ENCODE data around the gene CDC14B. TPM values are rescaled to one million over a fixed set of nuclear protein-coding genes. Genes with fewer than 3 reads are reported as not detected.

Gene CDC14B
- total and polyA plus RNA-seq, 4 donors = 8.8 to 33.3 (median 11.3) TPM

DNA sequence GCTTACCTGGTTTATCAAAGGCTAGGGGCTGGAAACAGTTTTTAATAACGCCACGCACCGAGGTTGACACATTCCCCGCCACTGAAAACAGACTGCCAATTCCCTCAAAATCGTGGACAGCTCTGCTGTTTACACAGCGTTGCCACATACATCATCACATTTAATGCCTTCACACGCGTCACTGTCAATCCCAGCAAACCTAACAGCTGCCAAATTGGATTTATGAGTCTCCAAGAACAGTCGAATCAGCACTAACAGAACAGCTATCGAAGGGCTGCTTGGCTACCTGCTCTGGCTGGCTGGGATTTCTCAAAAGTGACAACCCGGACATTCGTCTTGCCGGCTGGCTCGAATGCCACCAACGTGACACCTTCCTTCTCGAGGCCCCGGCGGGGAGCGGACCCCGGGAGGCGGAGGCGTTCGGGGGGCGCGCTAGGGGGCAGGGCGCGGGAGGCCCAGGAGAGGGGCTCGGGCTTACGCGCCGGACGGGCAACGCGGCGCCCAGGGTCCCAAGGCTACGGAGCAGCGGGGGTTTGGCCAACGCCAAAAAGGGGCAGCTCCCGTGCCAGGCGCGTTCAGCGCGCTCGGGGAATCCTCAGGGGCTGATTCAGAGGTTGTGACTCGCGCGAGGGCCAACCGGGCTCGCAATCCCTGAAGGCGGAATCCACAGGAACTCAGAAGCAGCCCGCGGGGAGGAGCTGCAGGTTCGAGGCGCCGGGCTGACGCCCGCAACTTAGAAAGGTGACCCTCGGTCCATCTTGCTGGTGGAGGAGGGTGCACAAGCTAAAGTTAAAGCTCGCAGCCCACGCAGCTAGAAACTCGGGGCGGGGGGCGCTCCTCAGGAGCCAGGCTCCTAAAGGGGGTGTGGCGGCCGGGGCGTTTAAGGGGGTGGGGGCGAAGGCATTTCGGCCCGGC is 1.2 kb downstream of the CDC14B start:
- Histone ChIP-seq H3K4me1 (ENCODE audit: control insufficient read depth in 4 of 4, insufficient read depth in 4 of 4, low read length in 3 of 4) (peaks cover 0 to 3% (median 1%) of the 10 kb centered on the region in 4 donors), H3K9ac (ENCODE audit: low read depth in 1 of 2, low read length in 2 of 2) (peak overlapping the region; percentile 74 to 91), H3K36me3 (ENCODE audit: control insufficient read depth in 4 of 4, insufficient read depth in 3 of 4, low read depth in 1 of 4, low read length in 3 of 4) (no peaks in the 10 kb centered on the region), H3K4me3 (ENCODE audit: low read depth in 1 of 3, low read length in 3 of 3) (peak overlapping the region; percentile 77 to 94 (median 86)), H3K27me3 (ENCODE audit: control insufficient read depth in 4 of 4, insufficient read depth in 4 of 4, low read length in 3 of 4) (no peaks in the 10 kb centered on the region), H3K27ac (ENCODE audit: low read depth in 1 of 2, low read length in 2 of 2) (peak overlapping the region; percentile 99), H3K9me3 (ENCODE audit: control insufficient read depth in 4 of 4, low read length in 3 of 4) (no peaks in the 10 kb centered on the region)
- TF ChIP-seq FOXA2 (IDR thresholded peaks at IDR 0.05) = peak; percentile 98
- no peak for TF ChIP-seq GABPA (IDR thresholded peaks at IDR 0.05 in 1 of 2, conservative IDR thresholded peaks at IDR 0.05 in 1 of 2)
- TF ChIP-seq SP1 (IDR thresholded peaks at IDR 0.05) = peak; percentile 47
- TF ChIP-seq EGR1 (IDR thresholded peaks at IDR 0.05; ENCODE audit: low read depth in 2 of 2) = no peak
- TF ChIP-seq RAD21 (IDR thresholded peaks at IDR 0.05) = peak; percentile 32 to 43
- TF ChIP-seq, protein P1, sequence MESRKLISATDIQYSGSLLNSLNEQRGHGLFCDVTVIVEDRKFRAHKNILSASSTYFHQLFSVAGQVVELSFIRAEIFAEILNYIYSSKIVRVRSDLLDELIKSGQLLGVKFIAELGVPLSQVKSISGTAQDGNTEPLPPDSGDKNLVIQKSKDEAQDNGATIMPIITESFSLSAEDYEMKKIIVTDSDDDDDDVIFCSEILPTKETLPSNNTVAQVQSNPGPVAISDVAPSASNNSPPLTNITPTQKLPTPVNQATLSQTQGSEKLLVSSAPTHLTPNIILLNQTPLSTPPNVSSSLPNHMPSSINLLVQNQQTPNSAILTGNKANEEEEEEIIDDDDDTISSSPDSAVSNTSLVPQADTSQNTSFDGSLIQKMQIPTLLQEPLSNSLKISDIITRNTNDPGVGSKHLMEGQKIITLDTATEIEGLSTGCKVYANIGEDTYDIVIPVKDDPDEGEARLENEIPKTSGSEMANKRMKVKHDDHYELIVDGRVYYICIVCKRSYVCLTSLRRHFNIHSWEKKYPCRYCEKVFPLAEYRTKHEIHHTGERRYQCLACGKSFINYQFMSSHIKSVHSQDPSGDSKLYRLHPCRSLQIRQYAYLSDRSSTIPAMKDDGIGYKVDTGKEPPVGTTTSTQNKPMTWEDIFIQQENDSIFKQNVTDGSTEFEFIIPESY (IDR thresholded peaks at IDR 0.05) = no peak
- TF ChIP-seq, protein P2, sequence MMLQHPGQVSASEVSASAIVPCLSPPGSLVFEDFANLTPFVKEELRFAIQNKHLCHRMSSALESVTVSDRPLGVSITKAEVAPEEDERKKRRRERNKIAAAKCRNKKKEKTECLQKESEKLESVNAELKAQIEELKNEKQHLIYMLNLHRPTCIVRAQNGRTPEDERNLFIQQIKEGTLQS (IDR thresholded peaks at IDR 0.05) = no peak
- TF ChIP-seq JUND (IDR thresholded peaks at IDR 0.05) = peak in 1 of 2 donors; percentile 33
- TF ChIP-seq FOXA1 (IDR thresholded peaks at IDR 0.05) = peak; percentile 96
- peak; percentile 77 for TF ChIP-seq YY1 (IDR thresholded peaks at IDR 0.05)
- TF ChIP-seq, protein P3, sequence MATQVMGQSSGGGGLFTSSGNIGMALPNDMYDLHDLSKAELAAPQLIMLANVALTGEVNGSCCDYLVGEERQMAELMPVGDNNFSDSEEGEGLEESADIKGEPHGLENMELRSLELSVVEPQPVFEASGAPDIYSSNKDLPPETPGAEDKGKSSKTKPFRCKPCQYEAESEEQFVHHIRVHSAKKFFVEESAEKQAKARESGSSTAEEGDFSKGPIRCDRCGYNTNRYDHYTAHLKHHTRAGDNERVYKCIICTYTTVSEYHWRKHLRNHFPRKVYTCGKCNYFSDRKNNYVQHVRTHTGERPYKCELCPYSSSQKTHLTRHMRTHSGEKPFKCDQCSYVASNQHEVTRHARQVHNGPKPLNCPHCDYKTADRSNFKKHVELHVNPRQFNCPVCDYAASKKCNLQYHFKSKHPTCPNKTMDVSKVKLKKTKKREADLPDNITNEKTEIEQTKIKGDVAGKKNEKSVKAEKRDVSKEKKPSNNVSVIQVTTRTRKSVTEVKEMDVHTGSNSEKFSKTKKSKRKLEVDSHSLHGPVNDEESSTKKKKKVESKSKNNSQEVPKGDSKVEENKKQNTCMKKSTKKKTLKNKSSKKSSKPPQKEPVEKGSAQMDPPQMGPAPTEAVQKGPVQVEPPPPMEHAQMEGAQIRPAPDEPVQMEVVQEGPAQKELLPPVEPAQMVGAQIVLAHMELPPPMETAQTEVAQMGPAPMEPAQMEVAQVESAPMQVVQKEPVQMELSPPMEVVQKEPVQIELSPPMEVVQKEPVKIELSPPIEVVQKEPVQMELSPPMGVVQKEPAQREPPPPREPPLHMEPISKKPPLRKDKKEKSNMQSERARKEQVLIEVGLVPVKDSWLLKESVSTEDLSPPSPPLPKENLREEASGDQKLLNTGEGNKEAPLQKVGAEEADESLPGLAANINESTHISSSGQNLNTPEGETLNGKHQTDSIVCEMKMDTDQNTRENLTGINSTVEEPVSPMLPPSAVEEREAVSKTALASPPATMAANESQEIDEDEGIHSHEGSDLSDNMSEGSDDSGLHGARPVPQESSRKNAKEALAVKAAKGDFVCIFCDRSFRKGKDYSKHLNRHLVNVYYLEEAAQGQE (IDR thresholded peaks at IDR 0.05) = peak; percentile 82
- peak; percentile 29 for TF ChIP-seq TAF1 (conservative IDR thresholded peaks at IDR 0.05)
- no peak for TF ChIP-seq NR2F2 (IDR thresholded peaks at IDR 0.05)
- peak; percentile 21 to 41 for TF ChIP-seq HNF4A (conservative IDR thresholded peaks at IDR 0.05)
- TF ChIP-seq RXRA (IDR thresholded peaks at IDR 0.05) = peak in 1 of 2 donors; percentile 47
- WGBS = 4% methylated on average over 69 of the region's 69 CpGs
- peak; percentile 36 for DNase-seq (ENCODE audit: low spot score)

DNA sequence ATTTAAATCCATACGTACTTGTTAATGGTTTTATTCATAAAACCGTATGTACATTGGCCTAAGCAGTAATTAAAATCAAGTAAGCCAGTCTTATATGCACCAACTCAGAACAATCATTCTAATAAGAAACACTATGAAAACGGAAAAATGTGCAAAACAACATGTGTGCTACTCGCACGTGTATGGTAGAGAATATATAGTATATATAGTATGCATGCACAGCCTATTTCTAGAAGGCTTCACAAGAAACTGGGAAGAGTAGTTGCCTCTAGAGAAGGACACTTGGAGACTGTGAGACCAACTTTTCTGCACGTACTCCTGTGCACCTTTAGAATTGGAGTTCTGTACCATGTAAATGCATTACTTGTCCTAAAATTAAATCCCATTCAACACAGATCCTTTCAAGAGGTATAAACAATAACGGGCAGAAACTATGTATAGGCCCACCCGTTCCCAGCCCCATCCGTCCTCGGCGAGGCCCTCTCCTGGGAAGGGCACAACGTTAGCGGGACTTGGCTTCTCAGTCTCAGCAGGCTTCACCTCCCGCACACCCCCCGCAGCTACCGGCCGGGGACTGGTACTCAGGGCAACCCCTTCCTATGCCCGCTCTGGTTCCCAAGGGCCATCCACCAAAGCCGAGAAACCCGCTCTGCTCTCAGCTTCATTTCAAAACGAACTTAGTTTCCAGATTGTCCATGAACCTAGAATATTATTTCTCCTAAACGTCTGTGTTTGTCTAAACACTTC is 2.0 kb downstream of the CDC14B start:
- no peaks in the 10 kb centered on the region for H3K9me3 ChIP-seq (ENCODE audit: control insufficient read depth in 4 of 4, low read length in 3 of 4)
- no peak for DNase-seq (ENCODE audit: low spot score)
- H3K9ac ChIP-seq (ENCODE audit: low read depth in 1 of 2, low read length in 2 of 2) = peak overlapping the region; percentile 28 to 91
- no peaks in the 10 kb centered on the region for H3K27me3 ChIP-seq (ENCODE audit: control insufficient read depth in 4 of 4, insufficient read depth in 4 of 4, low read length in 3 of 4)
- H3K27ac ChIP-seq (ENCODE audit: low read depth in 1 of 2, low read length in 2 of 2) = peak overlapping the region; percentile 99
- 71% methylated on average over 22 of the region's 22 CpGs for WGBS
- H3K36me3 ChIP-seq (ENCODE audit: control insufficient read depth in 4 of 4, insufficient read depth in 3 of 4, low read depth in 1 of 4, low read length in 3 of 4) = no peaks in the 10 kb centered on the region
- H3K4me3 ChIP-seq (ENCODE audit: low read depth in 1 of 3, low read length in 3 of 3) = peak overlapping the region; percentile 77 to 94 (median 86)
- H3K4me1 ChIP-seq (ENCODE audit: control insufficient read depth in 4 of 4, insufficient read depth in 4 of 4, low read length in 3 of 4) = peaks cover 6 to 8% (median 8%) of the 10 kb centered on the region in 4 donors
- TF ChIP-seq YY1 (IDR thresholded peaks at IDR 0.05) (no peak), GABPA (IDR thresholded peaks at IDR 0.05 in 1 of 2, conservative IDR thresholded peaks at IDR 0.05 in 1 of 2) (no peak), FOXA1 (IDR thresholded peaks at IDR 0.05) (no peak), EGR1 (IDR thresholded peaks at IDR 0.05; ENCODE audit: low read depth in 2 of 2) (no peak), TAF1 (conservative IDR thresholded peaks at IDR 0.05) (no peak), HNF4G (IDR thresholded peaks at IDR 0.05) (no peak), SP1 (IDR thresholded peaks at IDR 0.05) (no peak), NR2F2 (IDR thresholded peaks at IDR 0.05) (no peak), RAD21 (IDR thresholded peaks at IDR 0.05) (no peak), FOXA2 (IDR thresholded peaks at IDR 0.05) (no peak), JUND (IDR thresholded peaks at IDR 0.05) (no peak), RXRA (IDR thresholded peaks at IDR 0.05) (no peak), HNF4A (conservative IDR thresholded peaks at IDR 0.05) (no peak)
- TF ChIP-seq, protein P2 (IDR thresholded peaks at IDR 0.05) = no peak
- TF ChIP-seq, protein P3 (IDR thresholded peaks at IDR 0.05) = no peak

All from liver (tissue), 9 donors.